GM18520 (cell line): ENCODE data around the gene S100A16.
"Not testable (repeated sequence)": the region's sequence is repeated elsewhere in the genome, so short reads cannot be mapped to it uniquely, and the experiment has no call there.

Experiments
- ATAC-seq: cut with Tn5 transposase; IDR thresholded peaks from one replicate; pipeline ENCODE4 v1.9.1; 2021; ENCODE audit not compliant: unreplicated experiment

Gene S100A16

DNA sequence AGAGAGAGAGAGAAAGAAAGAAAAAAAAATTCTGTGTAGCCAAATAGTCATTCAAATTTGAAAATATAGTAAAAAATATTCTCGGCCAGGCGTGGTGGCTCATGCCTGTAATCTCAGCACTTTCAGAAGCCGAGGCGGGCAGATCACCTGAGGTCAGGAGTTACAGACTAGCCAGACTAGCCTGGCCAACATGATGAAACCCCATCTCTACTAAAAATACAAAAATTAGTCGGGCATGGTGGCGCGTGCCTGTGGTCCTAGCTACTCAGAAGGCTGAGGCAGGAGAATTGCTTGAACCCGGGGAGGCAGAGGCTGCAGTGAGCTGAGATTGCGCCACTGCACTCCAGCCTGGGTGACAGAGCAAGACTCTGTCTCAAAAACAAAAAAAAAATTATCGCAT is 24.9 kb downstream of the S100A16 start:
- ATAC-seq, result not testable (repeated sequence)

DNA sequence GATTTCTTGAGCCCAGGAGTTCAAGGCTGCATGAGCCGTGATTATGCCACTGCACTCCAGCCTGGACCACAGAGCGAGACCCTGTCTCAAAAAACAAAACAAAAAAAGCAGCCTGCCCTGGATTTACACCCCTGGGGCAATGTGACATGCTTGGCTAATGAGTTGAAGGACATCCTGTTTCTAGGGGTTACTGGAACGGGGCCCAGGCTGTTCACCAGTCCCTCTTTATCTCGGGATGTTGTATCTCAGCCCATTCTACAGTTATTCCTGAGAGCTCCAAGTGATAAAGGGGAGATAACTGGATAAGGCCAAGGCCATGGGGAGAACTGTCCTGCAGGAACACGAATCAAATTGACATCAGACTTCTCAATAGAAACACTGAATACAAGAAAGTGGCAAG is 25.6 kb downstream of the S100A16 start:
- no peak for ATAC-seq

DNA sequence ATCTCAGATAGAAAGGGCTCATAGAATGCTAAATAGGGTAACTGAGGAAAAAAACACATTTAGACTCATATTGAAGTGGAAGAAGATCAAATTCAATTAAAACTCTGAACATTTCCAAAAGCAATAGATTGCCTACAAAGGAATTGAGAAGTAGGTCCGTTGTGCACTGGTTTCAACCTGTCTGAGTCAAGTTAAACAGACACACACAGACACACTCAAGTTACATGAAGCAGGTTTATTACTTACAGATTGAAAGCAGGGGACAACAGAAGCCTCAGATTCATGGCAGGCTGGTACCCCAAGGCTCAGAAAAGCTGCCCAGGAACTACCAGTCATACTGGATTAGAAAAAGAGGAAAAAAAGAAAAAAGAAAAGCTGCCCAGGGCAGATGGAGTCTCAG is 26.6 kb downstream of the S100A16 start:
- no peak for ATAC-seq

DNA sequence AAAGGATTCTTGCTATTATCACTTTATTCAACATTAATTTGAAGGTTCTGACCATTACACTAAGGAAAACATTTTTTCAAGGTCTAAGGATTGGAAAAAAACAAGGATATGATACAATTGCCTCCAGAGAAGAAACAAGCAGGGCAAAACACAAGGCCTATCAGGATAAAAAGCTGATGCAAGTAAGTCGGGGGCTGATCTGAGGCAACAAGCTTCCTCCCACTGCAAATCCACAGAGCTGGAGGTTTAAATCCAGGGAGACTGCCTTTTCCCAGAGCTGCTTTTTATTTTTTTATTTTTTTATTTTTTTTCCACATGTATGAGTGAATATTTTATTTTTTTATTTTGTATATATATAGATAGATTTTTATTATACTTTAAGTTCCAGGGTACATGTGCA is 27.9 kb downstream of the S100A16 start:
- ATAC-seq, result no peak

DNA sequence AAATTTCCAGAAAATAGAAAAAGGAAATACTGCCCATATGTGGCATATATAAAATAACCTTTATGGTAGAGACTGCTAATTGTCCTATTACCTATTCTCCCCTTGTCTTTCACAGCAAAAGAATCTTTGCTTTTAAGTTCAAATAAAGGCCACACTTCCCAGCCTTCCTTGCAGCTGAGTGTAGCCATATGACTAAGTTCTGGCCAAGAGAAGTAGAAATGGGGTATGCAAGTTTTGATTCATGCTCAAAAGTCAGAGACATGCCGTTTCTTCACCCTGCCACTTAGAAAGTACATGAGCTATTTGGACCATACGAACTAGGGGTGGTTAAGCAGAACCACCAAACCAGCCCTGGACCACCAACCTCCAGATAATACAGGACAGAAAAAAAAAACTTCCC is 29.0 kb downstream of the S100A16 start:
- ATAC-seq, result no peak

DNA sequence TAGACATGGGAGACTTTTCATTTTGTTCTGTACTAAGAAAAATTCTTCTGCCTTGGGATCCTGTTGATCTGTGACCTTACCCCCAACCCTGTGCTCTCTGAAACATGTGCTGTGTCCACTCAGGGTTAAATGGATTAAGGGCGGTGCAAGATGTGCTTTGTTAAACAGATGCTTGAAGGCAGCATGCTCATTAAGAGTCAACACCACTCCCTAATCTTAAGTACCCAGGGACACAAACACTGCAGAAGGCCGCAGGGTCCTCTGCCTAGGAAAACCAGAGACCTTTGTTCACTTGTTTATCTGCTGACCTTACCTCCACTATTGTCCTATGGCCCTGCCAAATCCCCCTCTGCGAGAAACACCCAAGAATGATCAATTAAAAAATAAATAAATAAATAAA is 29.4 kb downstream of the S100A16 start:
- not testable (repeated sequence) for ATAC-seq

DNA sequence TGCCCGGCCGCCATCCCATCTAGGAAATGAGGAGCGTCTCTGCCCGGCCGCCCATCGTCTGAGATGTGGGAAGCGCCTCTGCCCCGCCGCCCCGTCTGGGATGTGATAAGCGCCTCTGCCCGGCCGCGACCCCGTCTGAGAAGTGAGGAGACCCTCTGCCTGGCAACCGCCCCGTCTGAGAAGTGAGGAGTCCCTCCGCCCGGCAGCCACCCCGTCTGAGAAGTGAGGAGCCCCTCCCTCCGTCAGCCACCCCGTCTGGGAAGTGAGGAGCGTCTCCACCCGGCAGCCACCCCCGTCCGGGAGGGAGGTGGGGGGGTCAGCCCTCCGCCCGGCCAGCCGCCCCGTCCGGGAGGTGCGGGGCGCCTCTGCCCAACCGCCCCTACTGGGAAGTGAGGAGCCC is 30.1 kb downstream of the S100A16 start:
- not testable (repeated sequence) for ATAC-seq

DNA sequence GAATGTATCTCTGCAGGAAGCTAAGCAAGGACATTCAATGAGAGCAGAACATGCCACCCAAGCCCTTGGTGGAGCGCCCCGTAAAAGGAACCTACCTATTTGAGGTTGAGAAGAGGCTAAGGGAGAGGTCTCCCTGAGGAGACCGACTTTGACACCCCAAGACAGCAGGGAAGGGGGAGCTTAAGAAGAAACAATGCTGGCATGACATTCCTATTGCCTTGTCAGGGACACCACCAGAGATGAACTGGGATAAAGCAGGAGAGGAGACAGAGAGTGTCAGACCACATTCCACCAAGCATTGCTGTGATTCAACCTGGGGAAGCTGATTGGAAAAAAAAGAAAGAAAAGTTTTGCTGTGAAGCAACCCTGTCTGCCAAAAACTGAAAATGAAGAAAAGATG is 34.0 kb downstream of the S100A16 start:
- no peak for ATAC-seq

DNA sequence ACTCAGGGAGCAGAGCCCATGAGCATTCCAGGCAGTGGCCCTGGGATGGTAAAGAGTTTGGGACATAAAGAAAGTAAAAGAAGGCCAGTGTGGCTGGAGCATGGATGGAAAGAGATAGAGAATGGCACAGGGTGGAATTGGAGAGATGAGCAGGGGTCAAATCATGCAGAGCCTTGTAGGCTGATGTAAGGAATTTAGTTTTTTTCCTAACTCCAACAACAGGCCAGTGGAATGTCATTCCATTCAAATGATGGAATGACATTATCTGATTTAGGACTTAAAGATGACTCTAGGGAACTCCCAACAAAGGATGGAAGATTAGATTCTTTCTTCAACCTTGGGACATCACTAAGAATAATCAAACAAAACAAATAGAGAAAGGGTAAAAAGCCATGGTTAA is 34.4 kb downstream of the S100A16 start:
- no peak for ATAC-seq

DNA sequence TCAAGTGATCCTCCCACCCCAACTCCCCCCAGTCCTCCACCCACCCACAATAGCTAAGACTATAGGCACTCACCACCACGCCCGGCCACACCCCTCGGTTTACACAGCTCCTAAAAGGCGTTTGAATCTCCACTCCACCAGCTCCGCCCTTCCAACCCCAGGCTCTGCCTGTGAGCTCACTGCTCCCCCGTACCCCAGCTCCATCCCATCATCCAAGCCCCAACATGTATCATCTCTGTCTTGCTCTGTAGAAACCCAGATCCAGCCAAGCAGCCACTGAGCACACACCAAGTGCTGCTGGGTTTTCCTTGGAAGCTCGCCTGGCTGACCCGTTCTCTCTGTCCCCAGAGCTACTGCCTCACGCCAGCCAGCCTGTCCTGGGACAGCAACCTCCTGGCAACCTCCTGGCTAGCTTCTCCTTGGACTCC is 35.3 kb downstream of the S100A16 start:
- no peak for ATAC-seq

DNA sequence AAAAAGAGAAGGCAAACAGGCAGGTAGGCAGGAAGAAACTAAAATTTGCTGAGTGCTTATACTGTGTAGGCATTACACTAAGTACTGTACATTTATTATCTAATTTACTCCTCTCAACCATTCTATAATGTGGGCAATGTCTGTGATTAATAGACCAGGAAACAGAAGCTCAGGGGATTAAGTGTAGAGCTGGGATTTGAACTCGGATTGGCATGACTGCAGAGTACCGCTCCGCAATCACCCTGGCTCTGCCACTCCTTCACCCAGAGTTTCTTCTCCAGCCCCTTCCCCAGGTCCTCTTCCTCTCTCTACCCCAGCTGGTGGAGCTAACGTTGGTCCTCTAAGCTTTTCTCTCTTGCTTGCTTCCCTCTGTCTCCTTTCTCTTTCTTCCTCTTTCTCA is 35.8 kb downstream of the S100A16 start:
- no peak for ATAC-seq

DNA sequence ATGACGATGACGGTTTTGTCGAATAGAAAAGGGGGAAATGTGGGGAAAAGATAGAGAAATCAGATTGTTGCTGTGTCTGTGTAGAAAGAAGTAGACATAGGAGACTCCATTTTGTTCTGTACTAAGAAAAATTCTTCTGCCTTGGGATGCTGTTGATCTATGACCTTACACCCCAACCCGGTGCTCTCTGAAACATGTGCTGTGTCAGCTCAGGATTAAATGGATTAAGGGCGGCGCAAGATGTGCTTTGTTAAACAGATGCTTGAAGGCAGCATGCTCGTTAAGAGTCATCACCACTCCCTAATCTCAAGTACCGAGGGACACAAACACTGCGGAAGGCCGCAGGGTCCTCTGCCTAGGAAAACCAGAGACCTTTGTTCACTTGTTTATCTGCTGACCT is 37.4 kb downstream of the S100A16 start:
- not testable (repeated sequence) for ATAC-seq

DNA sequence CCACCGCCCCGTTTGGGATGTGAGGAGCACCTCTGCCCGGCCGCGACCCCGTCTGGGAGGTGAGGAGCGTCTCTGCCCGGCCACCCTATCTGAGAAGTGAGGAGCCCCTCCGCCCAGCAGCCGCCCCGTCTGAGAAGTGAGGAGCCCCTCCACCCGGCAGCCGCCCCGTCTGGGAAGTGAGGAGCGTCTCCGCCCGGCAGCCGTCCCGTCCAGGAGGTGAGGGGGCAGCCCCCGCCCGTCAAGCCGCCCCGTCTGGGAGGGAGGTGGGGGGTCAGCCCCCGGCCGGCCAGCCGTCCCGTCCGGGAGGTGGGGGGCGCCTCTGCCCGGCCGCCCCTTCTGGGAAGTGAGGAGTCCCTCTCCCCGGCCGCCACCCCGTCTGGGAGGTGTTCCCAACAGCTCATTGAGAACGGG is 37.9 kb downstream of the S100A16 start:
- not testable (repeated sequence) for ATAC-seq

DNA sequence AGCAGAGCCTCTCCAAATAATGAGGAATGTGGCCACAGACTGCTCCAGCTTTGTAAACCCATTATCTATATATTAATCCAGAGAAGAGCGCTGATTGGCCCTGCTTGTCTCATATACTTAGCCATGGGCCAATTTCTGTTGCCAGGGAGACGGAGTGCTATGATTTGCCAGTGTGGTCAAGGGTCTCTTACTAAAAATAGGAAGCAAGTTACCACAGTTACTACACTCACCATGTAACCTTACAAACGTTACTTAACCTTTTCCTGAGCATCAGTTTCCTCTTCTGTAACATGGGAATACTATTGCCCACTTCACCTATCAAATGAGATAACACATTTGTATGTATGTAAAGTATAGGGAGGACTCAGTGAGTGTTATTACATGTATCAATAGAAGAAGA is 39.6 kb downstream of the S100A16 start:
- ATAC-seq, result no peak

DNA sequence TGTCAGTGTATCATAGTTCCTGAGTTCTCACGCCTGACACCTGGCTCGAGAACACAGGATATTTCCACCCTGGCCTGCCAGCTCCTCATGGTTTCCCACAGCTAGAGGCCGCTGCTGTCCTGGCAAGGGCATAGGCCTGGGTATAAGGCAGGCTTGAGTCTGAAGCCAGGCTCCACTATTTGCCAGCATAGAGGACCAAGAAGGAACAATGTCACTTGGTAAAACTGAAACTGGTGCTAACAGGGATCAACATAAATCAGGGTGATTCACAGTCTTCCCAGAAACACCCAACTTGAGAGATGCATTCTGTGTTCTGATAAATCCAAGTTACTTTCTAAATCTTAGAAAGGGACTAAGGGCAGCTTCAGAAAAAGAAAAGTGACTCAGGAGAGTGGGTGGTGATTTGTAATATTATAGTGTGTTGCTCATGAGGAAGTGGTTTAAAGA is 40.3 kb downstream of the S100A16 start:
- ATAC-seq, result no peak

DNA sequence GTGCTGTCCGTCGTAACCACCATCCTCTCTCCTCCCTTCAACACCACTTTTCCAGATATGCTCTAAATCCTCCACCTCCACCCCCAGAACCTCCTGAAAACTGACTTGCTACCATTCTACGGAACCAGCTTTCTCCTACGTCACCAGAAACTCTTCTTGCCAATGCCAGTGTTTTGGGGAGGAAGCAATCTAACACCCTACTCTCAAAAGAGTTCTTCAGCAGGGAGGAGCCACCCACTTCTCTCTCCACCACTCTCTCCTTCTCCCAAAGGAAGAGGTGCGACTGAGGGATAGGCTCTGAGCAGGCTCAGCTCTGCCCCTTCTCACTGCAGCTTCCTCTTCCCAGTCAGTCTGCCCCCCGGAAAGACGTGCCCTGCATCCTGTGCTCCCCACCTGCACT is 41.2 kb downstream of the S100A16 start:
- no peak for ATAC-seq

DNA sequence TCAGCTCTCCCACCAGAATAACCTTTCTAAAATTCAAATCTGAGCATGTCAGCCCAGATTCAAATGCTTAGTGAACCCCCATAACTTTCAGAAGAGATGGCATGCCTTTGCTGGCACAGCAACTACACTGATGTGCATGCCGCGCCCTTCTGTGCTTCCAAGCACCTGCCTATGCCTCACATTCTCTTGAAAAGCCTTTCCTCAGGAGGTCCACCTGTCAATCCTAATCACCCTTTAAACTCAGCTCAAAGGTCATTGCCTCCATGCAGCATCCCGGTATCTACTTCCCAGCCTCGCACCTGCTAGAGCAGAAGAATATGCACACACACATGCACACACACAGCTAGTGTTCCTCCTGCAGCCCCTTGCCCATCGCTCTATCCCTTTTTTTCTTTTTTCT is 42.1 kb downstream of the S100A16 start:
- ATAC-seq, result no peak

DNA sequence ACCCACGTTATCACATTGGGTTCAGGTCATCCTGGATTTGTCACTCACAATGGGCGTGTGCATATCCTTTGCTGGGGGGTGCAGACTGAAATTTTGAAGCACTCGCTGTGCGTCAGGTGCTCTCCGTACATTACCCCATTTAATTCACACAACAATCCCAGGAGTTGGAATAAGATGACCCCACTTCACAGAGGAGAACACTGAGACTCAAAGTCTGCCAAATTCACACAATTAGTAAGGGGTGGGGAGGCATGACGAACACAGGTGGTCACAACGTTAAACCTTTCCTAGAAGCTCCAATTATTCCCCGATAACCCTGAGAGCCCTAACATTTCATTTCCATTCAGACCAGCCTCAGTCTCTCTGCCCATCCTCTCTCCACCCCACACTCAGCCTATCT is 43.5 kb downstream of the S100A16 start:
- no peak for ATAC-seq

DNA sequence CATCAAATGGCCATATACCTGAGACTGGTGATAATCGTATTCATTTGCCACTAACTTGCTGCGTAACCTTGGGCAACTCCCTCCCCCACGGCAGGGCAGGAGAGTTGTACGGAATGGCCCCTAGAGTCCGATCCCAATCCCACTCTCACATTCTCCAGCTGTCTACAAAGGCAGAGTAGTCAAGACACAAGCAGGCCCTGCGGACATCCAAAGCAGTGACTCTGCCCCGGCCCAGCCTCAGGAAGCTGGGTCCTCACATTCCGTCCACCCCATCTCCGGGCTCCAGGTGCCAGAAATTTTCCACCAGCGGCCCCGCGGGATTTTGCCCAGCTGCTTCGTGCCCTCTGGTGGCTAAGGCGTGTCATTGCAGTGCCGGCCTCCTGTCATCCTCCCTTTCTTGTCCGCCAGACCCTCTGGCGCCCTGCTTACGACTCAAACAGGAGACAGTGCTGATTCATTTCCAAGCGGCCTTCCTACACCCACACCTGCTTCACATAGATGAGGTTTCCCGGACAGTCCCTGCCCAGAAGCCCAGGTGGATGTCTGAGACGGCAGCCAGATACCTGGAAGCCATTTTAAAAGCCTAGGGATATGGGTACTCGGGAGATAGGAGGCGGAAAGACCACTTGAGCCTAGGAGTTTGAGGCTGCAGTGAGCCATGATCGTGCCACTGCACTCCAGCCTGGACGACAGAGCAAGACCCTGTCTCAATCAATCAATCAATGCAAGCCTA is 44.4 kb downstream of the S100A16 start:
- ATAC-seq, result no peak

DNA sequence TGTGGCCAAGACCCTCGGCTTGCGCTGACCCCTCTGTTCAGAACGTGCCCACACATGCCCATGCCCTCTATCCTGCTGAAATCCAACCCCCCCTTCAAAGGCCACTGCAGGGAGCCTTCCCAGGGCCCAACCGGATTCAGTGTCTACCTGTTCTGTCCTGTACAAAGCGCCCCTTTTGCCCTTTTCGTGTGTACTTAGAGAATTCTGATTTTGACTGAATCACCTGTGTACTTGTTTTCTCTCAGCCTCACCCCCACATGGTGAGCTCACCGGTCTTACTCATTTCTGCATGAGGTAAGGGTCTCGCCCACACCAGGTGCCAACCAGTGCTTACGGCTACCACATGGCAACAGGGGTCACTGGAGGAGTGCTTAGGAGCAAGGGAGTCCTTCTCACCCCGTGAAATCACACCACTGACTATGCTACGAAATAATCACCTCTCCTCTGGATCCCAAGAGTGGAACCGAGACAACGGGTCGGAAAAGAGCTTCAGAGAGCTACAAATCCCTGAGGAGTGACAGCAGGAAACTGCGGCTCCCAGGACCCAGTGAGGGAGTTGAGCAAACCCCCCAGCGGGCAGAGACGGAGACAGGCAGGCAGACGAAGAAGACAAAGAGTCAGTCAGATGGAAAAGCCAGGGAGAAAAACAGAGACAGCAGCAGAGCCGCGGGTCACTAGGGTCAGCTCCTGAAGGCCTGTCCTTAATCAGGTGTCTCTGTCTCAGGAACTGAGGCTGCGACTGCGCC is 45.1 kb downstream of the S100A16 start:
- ATAC-seq, result no peak

DNA sequence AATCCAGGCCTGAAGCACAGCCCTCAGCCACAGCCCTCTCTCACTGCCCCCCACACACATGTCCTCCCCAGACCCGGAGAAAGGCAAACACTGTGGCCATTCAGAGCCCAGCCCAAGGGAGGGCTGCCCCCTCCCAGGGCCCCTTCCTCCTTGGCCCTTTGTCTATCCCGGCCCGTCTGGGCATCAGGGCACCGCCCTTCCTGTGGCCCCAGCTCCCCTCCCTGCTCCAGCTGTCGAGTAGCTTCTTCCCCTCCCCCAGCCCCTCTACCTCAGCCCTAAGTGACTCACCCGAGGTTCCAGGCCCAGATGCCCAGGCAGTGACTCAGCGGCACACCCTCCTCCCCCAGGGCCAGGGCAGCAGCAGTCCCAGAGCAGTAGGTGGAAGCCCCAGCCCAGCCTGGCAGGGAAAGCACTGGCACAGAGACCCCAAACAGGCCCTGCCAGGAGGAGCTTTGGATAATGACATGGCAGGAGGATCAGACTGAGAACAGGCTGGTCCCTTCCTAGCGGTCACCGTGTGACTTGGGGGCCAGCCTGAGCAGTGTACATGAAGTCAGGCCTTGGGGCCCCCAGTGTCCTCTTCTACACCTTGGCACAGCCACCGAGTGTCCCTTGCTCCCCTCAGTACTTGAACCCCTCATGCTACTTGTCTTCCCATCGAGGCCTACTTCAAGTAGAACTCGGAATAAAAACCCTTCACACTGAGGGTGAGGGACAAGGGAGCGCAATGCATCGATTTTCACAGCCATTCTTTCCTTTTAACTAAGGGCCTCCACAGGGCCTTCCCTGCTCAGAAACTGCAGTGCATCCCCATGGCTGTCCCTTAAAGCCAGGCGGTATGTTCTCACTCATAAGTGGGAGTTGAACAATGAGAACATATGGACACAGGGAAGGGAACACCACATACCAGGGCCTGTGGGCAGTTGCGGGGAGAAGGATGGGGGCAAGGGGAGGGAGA is 46.2 kb downstream of the S100A16 start:
- ATAC-seq, result no peak
